GM10847 (cell line): ENCODE results near the gene VAV2.

Source experiments
- POLR2A ChIP-seq: IDR thresholded peaks from 2 replicates; pipeline ENCODE4 v1.6.1; 2011; ENCODE audit not compliant: insufficient read length; ENCODE audit errors: extremely low read depth

VAV2 gene

GRCh38 chr9:133812077-133812868 lies 179.9 kb downstream of the VAV2 start:
- TF ChIP-seq POLR2A, result no peak

GRCh38 chr9:133811471-133811870 lies 180.7 kb downstream of the VAV2 start:
- TF ChIP-seq POLR2A, result no peak

- TF ChIP-seq POLR2A, result no peak
Observed at GRCh38 chr9:133810556-133811195, 181.4 kb downstream of the VAV2 start.

- TF ChIP-seq POLR2A, result no peak
Observed at GRCh38 chr9:133809335-133809734, 182.8 kb downstream of the VAV2 start.

- TF ChIP-seq POLR2A, result no peak
Observed at GRCh38 chr9:133807818-133808217, 184.3 kb downstream of the VAV2 start.

- TF ChIP-seq POLR2A, result no peak
Observed at GRCh38 chr9:133807037-133807436, 185.1 kb downstream of the VAV2 start.

- TF ChIP-seq POLR2A, result no peak
Observed at GRCh38 chr9:133806623-133807010, 185.5 kb downstream of the VAV2 start.

- TF ChIP-seq POLR2A, result no peak
Observed at GRCh38 chr9:133805876-133806622, 186.1 kb downstream of the VAV2 start.

- no peak for TF ChIP-seq POLR2A
Observed at GRCh38 chr9:133804199-133804598, 187.9 kb downstream of the VAV2 start.

GRCh38 chr9:133803745-133804144 lies 188.4 kb downstream of the VAV2 start:
- no peak for TF ChIP-seq POLR2A

GRCh38 chr9:133803028-133803585 lies 189.0 kb downstream of the VAV2 start:
- no peak for TF ChIP-seq POLR2A

- TF ChIP-seq POLR2A, result no peak
Observed at GRCh38 chr9:133801739-133802138, 190.4 kb downstream of the VAV2 start.

- no peak for TF ChIP-seq POLR2A
Observed at GRCh38 chr9:133800266-133800665, 191.9 kb downstream of the VAV2 start.

GRCh38 chr9:133799716-133800115 lies 192.4 kb downstream of the VAV2 start:
- no peak for TF ChIP-seq POLR2A

- TF ChIP-seq POLR2A, result no peak
Observed at GRCh38 chr9:133799106-133799505, 193.0 kb downstream of the VAV2 start.

- TF ChIP-seq POLR2A, result no peak
Observed at GRCh38 chr9:133798160-133798559, 194.0 kb downstream of the VAV2 start.
